Measurements from ENCODE around the gene TLR1.

GRCh38 chr4:38829237-38829636 is 24.6 kb upstream of the TLR1 start:
- no peak for TF ChIP-seq POLR2AphosphoS5 (IDR thresholded peaks at IDR 0.05)
- TF ChIP-seq CTCF (IDR thresholded peaks at IDR 0.05): no peak

All from upper lobe of left lung (tissue), 4 donors.